OCI-M2 (cell line): Measurements from ENCODE around the gene NFIC.

Experiments used
- DNase-seq: peaks from one replicate; lab custom pipeline; 2025; ENCODE audit not compliant: unreplicated experiment; lab: John Stamatoyannopoulos, UW

NFIC gene

GRCh38 chr19:3481241-3482090, 115.1 kb downstream of the NFIC start:
- no peak for DNase-seq

- DNase-seq = no peak
Observed at GRCh38 chr19:3482507-3483225, 116.3 kb downstream of the NFIC start.

GRCh38 chr19:3483226-3483628, 116.8 kb downstream of the NFIC start, which contains the start of gene SMIM44:
TSS of gene SMIM44 (minus strand) at chr19:3483441. CDS start at chr19:3483403, 38 bp downstream.
- no peak for DNase-seq

- DNase-seq = no peak
Observed at GRCh38 chr19:3491396-3492119, 125.2 kb downstream of the NFIC start.

GRCh38 chr19:3492131-3492839, 125.9 kb downstream of the NFIC start:
- no peak for DNase-seq

DNA sequence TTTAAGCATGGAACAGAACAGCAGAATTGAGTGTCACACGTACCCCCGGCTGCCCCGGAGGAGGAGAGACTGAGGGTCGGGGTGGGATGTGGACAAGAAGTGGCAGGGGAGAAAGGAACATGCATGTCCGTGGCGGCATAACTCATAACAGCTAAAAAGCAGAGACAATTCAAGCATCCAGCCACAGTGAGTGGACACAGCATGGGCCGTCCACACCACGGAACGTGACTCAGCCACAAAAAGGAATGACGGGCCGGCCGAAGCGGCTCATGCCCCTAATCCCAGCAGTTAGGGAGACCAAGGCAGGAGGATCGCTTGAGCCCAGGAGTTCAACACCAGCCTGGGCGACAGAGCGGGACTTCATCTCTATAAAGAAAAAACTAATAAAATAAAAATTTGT, 126.5 kb downstream of the NFIC start:
- no peak for DNase-seq

DNA sequence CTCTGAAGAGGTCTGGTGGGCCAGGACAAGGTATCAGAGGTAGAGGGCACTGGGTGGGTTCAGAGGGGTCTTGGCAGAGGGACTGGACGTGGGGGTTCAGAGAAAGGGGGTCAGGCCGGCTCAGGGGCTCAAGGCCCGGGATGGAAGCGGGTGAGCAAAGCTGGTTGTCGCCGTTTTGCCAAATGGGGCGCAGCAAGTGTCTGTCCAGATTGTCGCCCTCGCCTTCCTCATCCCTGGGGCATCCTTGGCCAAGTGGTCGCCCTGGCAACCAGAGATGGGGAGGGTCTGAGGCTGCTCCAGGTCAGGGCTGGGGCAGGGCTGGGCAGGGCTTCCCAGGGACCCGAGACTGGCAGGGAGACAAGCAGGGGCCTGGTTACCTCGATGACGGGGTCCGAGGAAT, 127.3 kb downstream of the NFIC start:
- no peak for DNase-seq

DNA sequence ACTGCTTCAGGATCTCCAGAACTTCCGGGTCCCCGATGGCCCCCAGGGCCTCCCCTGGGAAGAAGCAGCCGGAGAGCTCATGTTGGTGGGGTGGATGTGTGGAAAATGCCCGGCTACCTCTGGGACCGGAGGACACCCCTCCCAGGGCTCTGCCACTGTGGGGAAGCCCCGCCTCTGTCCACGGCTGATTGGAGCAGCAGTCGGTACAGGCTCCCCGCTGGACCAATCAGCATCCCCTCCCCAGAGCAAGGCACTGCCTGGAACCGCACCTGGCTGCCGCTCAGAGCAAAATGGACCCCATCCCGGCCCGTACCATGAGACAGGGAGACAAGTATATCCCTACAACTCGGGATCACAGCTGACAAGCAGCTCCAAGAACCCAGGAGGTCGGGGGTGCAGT, 127.7 kb downstream of the NFIC start:
- DNase-seq = no peak

DNA sequence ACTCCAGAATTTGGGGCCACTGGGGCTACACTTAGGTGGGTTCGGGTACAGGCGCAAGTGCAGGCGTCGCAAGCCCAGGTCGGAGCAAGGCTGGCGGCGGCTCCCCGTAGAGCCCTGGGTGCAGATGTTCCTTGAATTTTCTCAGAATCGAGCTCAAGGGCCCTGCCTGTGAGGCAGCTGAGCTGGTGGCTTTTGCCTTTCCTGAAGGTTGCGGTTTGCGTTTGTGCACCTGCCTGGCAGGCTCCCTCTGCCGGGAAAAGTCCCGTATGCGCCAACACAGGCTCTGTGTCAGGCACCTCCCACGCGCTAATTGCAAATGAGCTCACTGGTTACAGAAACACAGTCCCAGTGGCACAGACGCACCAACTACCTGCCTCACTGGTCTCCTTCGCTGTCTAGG, 128.2 kb downstream of the NFIC start:
- DNase-seq = no peak

DNA sequence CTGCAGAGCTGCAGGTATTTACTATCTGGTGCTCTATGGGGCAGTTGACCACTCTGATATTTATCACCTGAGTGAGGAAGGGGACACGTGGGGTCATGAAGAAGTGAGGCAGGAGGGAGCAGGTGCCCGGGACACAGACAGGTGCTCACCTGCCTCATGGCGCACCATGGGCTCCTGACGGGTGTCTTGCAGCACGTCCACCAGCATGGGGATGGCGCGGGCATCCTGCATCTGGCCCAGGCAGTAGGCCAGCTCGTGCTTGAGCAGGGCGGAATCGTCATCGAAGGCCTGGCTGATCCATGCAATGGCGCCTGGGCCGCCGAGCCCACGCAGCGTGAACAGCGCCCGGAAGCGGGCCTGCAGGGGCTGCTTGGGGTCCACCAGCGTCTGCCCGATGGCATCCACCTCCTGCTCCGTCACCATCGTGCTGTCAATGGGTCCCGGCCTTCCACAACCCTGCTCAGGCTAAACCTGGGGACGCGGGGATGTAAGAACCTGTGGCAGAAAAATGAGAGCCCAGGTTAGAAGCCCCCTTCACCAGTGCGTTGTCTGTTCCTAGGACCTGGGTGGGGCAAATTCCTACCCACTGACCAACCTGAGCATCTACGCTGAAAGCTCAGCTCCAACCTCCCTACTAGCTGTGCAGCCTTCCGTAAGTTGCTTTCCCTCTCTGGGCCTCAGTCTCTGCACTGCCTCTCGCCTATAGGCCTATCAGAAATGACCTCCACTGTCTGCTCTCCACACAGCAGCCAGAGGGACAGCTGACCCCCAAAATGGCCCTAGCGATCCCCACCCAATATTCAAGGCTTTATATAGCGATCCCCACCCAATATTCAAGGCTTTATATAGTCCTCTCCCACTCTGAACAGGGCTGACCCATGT, 130.2 kb downstream of the NFIC start:
- DNase-seq = no peak

GRCh38 chr19:3497757-3498520, 131.6 kb downstream of the NFIC start:
- no peak for DNase-seq

DNA sequence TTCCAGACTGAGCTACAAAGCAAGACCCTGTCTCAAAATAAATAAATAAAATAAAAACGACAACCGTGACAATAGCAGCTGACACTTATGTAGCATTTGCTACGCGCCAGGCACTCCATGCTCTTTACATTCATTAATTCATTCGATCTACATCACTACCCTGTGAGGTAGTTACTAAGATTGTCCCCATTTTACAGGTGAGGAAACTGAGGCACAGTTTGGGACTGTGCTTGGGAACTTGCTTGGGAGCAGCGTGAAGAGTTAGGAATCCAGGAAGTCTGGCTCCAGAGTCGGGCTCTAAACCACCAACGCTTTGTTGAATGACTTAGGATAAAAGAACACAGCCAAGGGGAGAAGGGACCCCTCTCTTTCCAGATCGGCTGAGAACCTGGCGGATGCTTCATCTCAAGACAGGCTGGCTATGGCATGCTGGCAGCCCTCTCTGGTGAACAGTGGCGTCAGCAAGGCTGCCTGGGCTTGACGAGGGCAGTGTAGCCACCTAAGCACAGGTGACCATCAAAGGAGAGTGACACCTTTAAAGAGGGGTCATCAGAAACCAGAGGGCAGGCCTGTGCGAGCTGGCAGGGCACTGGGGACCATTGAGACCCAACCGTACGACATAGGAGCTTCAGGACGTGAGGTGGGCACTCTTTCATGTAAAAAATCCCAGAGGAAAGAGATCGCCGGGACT, 133.5 kb downstream of the NFIC start:
- DNase-seq = no peak

GRCh38 chr19:3500429-3501101, 134.2 kb downstream of the NFIC start, which contains the start of gene DOHH:
TSS of gene DOHH (minus strand) at chr19:3500674. CDS start at chr19:3496814, 3,860 bp downstream.
- DNase-seq = peak; percentile 83

- DNase-seq = no peak
Observed at GRCh38 chr19:3501780-3502179, 135.4 kb downstream of the NFIC start.

- DNase-seq = no peak
Observed at GRCh38 chr19:3503036-3503572, 136.7 kb downstream of the NFIC start.

- DNase-seq = no peak
Observed at GRCh38 chr19:3504735-3505134, 138.4 kb downstream of the NFIC start.

- peak; percentile 62 for DNase-seq
Observed at GRCh38 chr19:3505598-3506383, 139.4 kb downstream of the NFIC start, which contains the start of gene FZR1. TSS of gene FZR1 (plus strand) at chr19:3506311. CDS start at chr19:3522990, 16,679 bp downstream.
